Measurements from ENCODE around the gene KIF5C. TPM values are rescaled to one million over a fixed set of nuclear protein-coding genes. Genes with fewer than 3 reads are reported as not detected.

Gene KIF5C
- total and polyA plus RNA-seq, 2 of the 13 experiments (the other 11 are each of a cell fraction or from before 2014, with no cell fraction given): 0.15 to 0.20 TPM

- POLR2A ChIA-PET: no interaction called here
- intact Hi-C loops (cut with micrococcal nuclease; ENCODE audit: unreplicated experiment): no loop called here
- no peak overlapping the region for H2AFZ ChIP-seq (ENCODE audit: low read length)
- DNase-seq (ENCODE audit: low spot score): no peak
- in situ Hi-C loops (cut with HindIII; ENCODE audit: extremely low pct_ligation_motif_present, low pct_unique_long_range_greater_than_20kb): no loop called here
- H3K4me3 ChIP-seq (replicated peaks in 1 of 3; ENCODE audit: insufficient read depth in 1 of 3, low read depth in 2 of 3, low read length in 3 of 3): 0 out of 6 replicates have a peak overlapping the region, but pooled peaks of 1 of the 3 experiments have one; percentile 5
- H3K27me3 ChIP-seq (ENCODE audit: control insufficient read depth in 1 of 2, insufficient read depth in 2 of 2, low read length in 2 of 2): peaks cover 2 to 46% of the 10 kb centered on the region in 2 experiments
- H3K4me1 ChIP-seq (ENCODE audit: insufficient read depth, low read length): peaks cover 3% of the 10 kb centered on the region; the same call in 1 of the 2 replicates
- no peak overlapping the region for H3K27ac ChIP-seq (ENCODE audit: extremely low read length, insufficient read depth, low read length)
- H3K9me3 ChIP-seq (ENCODE audit: low read length): peaks cover 6% of the 10 kb centered on the region
- no peaks in the 10 kb centered on the region for H3K79me2 ChIP-seq (ENCODE audit: insufficient read depth, low read length)
- 22% methylated on average over 19 of the region's 19 CpGs for WGBS (ENCODE audit: low lambda C conversion rate)
- BruUV-seq (replicated peaks): no TSS peak
- no peak for FAIRE-seq
- CTCF ChIA-PET (ENCODE audit: low intra/inter-chr PET ratio, low total read pairs): no interaction called here
- no peak overlapping the region for H3K9ac ChIP-seq (ENCODE audit: insufficient read depth, low read depth, low read length)
- H3K36me3 ChIP-seq (replicated peaks in 1 of 2; ENCODE audit: control insufficient read depth in 1 of 2, insufficient read depth in 2 of 2, low read length in 2 of 2): no peaks in the 10 kb centered on the region
- TF ChIP-seq, protein P1, sequence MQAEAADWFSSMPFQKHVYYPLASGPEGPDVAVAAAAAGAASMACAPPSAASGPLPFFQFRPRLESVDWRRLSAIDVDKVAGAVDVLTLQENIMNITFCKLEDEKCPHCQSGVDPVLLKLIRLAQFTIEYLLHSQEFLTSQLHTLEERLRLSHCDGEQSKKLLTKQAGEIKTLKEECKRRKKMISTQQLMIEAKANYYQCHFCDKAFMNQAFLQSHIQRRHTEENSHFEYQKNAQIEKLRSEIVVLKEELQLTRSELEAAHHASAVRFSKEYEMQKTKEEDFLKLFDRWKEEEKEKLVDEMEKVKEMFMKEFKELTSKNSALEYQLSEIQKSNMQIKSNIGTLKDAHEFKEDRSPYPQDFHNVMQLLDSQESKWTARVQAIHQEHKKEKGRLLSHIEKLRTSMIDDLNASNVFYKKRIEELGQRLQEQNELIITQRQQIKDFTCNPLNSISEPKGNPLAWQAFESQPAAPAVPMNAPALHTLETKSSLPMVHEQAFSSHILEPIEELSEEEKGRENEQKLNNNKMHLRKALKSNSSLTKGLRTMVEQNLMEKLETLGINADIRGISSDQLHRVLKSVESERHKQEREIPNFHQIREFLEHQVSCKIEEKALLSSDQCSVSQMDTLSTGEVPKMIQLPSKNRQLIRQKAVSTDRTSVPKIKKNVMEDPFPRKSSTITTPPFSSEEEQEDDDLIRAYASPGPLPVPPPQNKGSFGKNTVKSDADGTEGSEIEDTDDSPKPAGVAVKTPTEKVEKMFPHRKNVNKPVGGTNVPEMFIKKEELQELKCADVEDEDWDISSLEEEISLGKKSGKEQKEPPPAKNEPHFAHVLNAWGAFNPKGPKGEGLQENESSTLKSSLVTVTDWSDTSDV (CRISPR knock-in tag; IDR thresholded peaks at IDR 0.05): no peak
- TF ChIP-seq RFXANK (CRISPR knock-in tag; IDR thresholded peaks at IDR 0.05) (no peak), ZNF30 (CRISPR knock-in tag; IDR thresholded peaks at IDR 0.05) (no peak), SOX13 (IDR thresholded peaks at IDR 0.05) (no peak), SOX13 (CRISPR knock-in tag; conservative IDR thresholded peaks at IDR 0.05 in 1 of 2, IDR thresholded peaks at IDR 0.05 in 1 of 2) (no peak), FOXJ3 (CRISPR knock-in tag; IDR thresholded peaks at IDR 0.05; ENCODE audit: borderline replicate concordance) (no peak), SMAD1 (CRISPR knock-in tag; IDR thresholded peaks at IDR 0.05; ENCODE audit: borderline replicate concordance, low read depth) (no peak)
- no peak for ATAC-seq
- H3K4me2 ChIP-seq (ENCODE audit: low read depth, low read length): peak overlapping the region; percentile 46; the same call in 1 of the 2 replicates
- H4K20me1 ChIP-seq (ENCODE audit: insufficient read depth, low read length): no peaks in the 10 kb centered on the region
Observed at GRCh38 chr2:148887350-148888002, 12.4 kb downstream of the KIF5C start.
